ENCODE measurements around the gene THAP2. TPM values are rescaled to one million over a fixed set of nuclear protein-coding genes. Genes with fewer than 3 reads are reported as not detected.

THAP2 gene
- total RNA-seq, 1 donor from 2014 or later: 9.1 TPM

DNA sequence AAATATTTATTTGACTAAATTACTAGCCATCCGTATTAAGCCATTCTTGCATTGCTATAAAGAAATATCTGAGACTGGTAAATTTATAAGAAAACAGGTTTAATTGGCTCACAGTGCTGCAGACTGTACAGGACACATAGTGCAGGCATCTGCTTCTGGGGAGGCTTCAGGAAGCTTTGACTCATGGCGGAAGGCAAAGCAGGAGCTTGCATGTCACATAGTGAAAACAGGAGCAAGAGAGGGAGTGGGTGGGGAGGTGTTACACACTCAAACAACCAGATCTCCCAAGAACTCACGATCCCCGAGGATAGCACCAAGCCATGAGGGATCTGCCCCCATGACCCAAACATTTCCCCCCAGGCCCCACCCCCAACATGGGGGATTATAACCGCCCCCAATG is 63.9 kb downstream of the THAP2 start:
- H3K9me3 Mint-ChIP-seq: no peaks in the 10 kb centered on the region
- no peaks in the 10 kb centered on the region for H3K27me3 Mint-ChIP-seq (ENCODE audit: low read depth)
- H3K27ac Mint-ChIP-seq (ENCODE audit: unreplicated experiment): peak overlapping the region; percentile 43
- no peaks in the 10 kb centered on the region for H3K36me3 Mint-ChIP-seq (ENCODE audit: low read depth)
- TF ChIP-seq, protein P1, sequence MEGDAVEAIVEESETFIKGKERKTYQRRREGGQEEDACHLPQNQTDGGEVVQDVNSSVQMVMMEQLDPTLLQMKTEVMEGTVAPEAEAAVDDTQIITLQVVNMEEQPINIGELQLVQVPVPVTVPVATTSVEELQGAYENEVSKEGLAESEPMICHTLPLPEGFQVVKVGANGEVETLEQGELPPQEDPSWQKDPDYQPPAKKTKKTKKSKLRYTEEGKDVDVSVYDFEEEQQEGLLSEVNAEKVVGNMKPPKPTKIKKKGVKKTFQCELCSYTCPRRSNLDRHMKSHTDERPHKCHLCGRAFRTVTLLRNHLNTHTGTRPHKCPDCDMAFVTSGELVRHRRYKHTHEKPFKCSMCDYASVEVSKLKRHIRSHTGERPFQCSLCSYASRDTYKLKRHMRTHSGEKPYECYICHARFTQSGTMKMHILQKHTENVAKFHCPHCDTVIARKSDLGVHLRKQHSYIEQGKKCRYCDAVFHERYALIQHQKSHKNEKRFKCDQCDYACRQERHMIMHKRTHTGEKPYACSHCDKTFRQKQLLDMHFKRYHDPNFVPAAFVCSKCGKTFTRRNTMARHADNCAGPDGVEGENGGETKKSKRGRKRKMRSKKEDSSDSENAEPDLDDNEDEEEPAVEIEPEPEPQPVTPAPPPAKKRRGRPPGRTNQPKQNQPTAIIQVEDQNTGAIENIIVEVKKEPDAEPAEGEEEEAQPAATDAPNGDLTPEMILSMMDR (conservative IDR thresholded peaks at IDR 0.05): no peak
- no peak overlapping the region for H3K4me3 Mint-ChIP-seq
- DNase-seq (ENCODE audit: low read depth, low spot score): no peak
- no peaks in the 10 kb centered on the region for H3K4me1 Mint-ChIP-seq

Other genes with a start within 250 kb of the THAP2 start
- 8.0 and 10.3 TPM in 2 replicates for gene LGR5, start 224.5 kb upstream of the THAP2 start, total RNA-seq
- gene ZFC3H1, start 453 bp upstream of the THAP2 start, total RNA-seq: 40.5 and 42.3 TPM in 2 replicates
- gene TMEM19, start 21.8 kb downstream of the THAP2 start, total RNA-seq: 21.4 and 27.0 TPM in 2 replicates
- 59.1 and 63.7 TPM in 2 replicates for gene RAB21, start 90.6 kb downstream of the THAP2 start, total RNA-seq
- 21.9 and 23.4 TPM in 2 replicates for gene TBC1D15, start 175.5 kb downstream of the THAP2 start, total RNA-seq

Measured in neural crest cell (in vitro differentiated cells).